ENCODE measurements around the gene THAP10. TPM values are rescaled to one million over a fixed set of nuclear protein-coding genes. Genes with fewer than 3 reads are reported as not detected.
"Not testable (repeated sequence)": the region's sequence is repeated elsewhere in the genome, so short reads cannot be mapped to it uniquely, and the experiment has no call there.

Gene THAP10
- total RNA-seq, 2 donors from 2014 or later = 0.19 to 0.59 TPM

- H3K4me1 Mint-ChIP-seq (ENCODE audit: low read depth in 2 of 2) = peaks cover 4% of the 10 kb centered on the region in 2 donors
- no peak for DNase-seq (ENCODE audit: low spot score)
- H3K9me3 Mint-ChIP-seq = no peaks in the 10 kb centered on the region
- H3K4me3 Mint-ChIP-seq = no peak overlapping the region
- no peak overlapping the region for H3K27ac Mint-ChIP-seq
- ATAC-seq = peak in 1 of 2 donors; percentile 57
- peaks cover 22 to 24% of the 10 kb centered on the region in 2 donors for H3K27me3 Mint-ChIP-seq
- H3K36me3 Mint-ChIP-seq = no peaks in the 10 kb centered on the region
These were observed 22.2 kb downstream of the THAP10 start for GRCh38 chr15:70870051-70870450.

GRCh38 chr15:70869346-70869745 lies 22.9 kb downstream of the THAP10 start:
- H3K4me1 Mint-ChIP-seq (ENCODE audit: low read depth in 2 of 2) = peaks cover 4% of the 10 kb centered on the region in 2 donors
- no peaks in the 10 kb centered on the region for H3K9me3 Mint-ChIP-seq
- H3K27me3 Mint-ChIP-seq = peaks cover 16 to 19% of the 10 kb centered on the region in 2 donors
- no peaks in the 10 kb centered on the region for H3K36me3 Mint-ChIP-seq
- H3K27ac Mint-ChIP-seq = no peak overlapping the region
- DNase-seq (ENCODE audit: low spot score) (no peak), ATAC-seq (no peak)
- no peak overlapping the region for H3K4me3 Mint-ChIP-seq

- Mint-ChIP-seq H3K9me3 (no peaks in the 10 kb centered on the region), H3K27me3 (peaks cover 5 to 8% of the 10 kb centered on the region in 2 donors), H3K27ac (no peak overlapping the region), H3K4me1 (ENCODE audit: low read depth in 2 of 2) (peaks cover 4% of the 10 kb centered on the region in 2 donors), H3K4me3 (no peak overlapping the region), H3K36me3 (no peaks in the 10 kb centered on the region)
- ATAC-seq = no peak
- no peak for DNase-seq (ENCODE audit: low spot score)
These were observed 24.2 kb downstream of the THAP10 start for GRCh38 chr15:70867911-70868467.

- Mint-ChIP-seq H3K4me3 (no peak overlapping the region), H3K36me3 (no peaks in the 10 kb centered on the region), H3K27me3 (peaks cover 0 to 3% of the 10 kb centered on the region in 2 donors), H3K9me3 (no peaks in the 10 kb centered on the region), H3K27ac (no peak overlapping the region), H3K4me1 (ENCODE audit: low read depth in 2 of 2) (peaks cover 4% of the 10 kb centered on the region in 2 donors)
- ATAC-seq = no peak
- no peak for DNase-seq (ENCODE audit: low spot score)
These were observed 25.1 kb downstream of the THAP10 start for GRCh38 chr15:70866982-70867641.

GRCh38 chr15:70863450-70864218 lies 28.6 kb downstream of the THAP10 start:
- H3K36me3 Mint-ChIP-seq = no peaks in the 10 kb centered on the region
- H3K4me1 Mint-ChIP-seq (ENCODE audit: low read depth in 2 of 2) = no peaks in the 10 kb centered on the region
- ATAC-seq (peak in 1 of 2 donors; percentile 32), DNase-seq (ENCODE audit: low spot score) (no peak)
- no peak overlapping the region for H3K27ac Mint-ChIP-seq
- no peaks in the 10 kb centered on the region for H3K9me3 Mint-ChIP-seq
- H3K27me3 Mint-ChIP-seq = peaks cover 8 to 12% of the 10 kb centered on the region in 2 donors
- no peak overlapping the region for H3K4me3 Mint-ChIP-seq

GRCh38 chr15:70859998-70860397 lies 32.2 kb downstream of the THAP10 start:
- Mint-ChIP-seq H3K36me3 (no peaks in the 10 kb centered on the region), H3K27me3 (peaks cover 18 to 41% of the 10 kb centered on the region in 2 donors)
- ATAC-seq = no peak

GRCh38 chr15:70859322-70859908 lies 32.8 kb downstream of the THAP10 start:
- ATAC-seq = no peak
- H3K36me3 Mint-ChIP-seq = no peaks in the 10 kb centered on the region
- no peaks in the 10 kb centered on the region for H3K9me3 Mint-ChIP-seq

More at GRCh38 chr15:70859998-70860397, 32.2 kb downstream of the THAP10 start:
- H3K4me3 Mint-ChIP-seq = no peak overlapping the region
- H3K9me3 Mint-ChIP-seq = no peaks in the 10 kb centered on the region
- no peaks in the 10 kb centered on the region for H3K4me1 Mint-ChIP-seq (ENCODE audit: low read depth in 2 of 2)
- no peak overlapping the region for H3K27ac Mint-ChIP-seq
- DNase-seq (ENCODE audit: low spot score) = no peak

GRCh38 chr15:70858614-70859321 lies 33.5 kb downstream of the THAP10 start:
- H3K36me3 Mint-ChIP-seq; DNase-seq (ENCODE audit: low spot score); H3K27ac Mint-ChIP-seq; H3K4me1 Mint-ChIP-seq (ENCODE audit: low read depth in 2 of 2); ATAC-seq; H3K4me3 Mint-ChIP-seq; H3K9me3 Mint-ChIP-seq: not testable (repeated sequence)
- H3K27me3 Mint-ChIP-seq = peaks cover 25 to 49% of the 10 kb centered on the region in 2 donors

More at GRCh38 chr15:70859322-70859908, 32.8 kb downstream of the THAP10 start:
- Mint-ChIP-seq H3K4me3 (no peak overlapping the region), H3K27ac (no peak overlapping the region), H3K27me3 (peaks cover 23 to 47% of the 10 kb centered on the region in 2 donors), H3K4me1 (ENCODE audit: low read depth in 2 of 2) (peaks cover 0 to 2% of the 10 kb centered on the region in 2 donors)
- no peak for DNase-seq (ENCODE audit: low spot score)

- Mint-ChIP-seq H3K9me3 (no peaks in the 10 kb centered on the region), H3K36me3 (no peaks in the 10 kb centered on the region), H3K27ac (no peak overlapping the region), H3K27me3 (peaks cover 28 to 52% of the 10 kb centered on the region in 2 donors), H3K4me3 (no peak overlapping the region), H3K4me1 (ENCODE audit: low read depth in 2 of 2) (peaks cover 0 to 5% of the 10 kb centered on the region in 2 donors)
- DNase-seq (ENCODE audit: low spot score) (no peak), ATAC-seq (no peak)
These were observed 34.5 kb downstream of the THAP10 start for GRCh38 chr15:70857562-70858285.

- Mint-ChIP-seq H3K27ac (no peak overlapping the region), H3K9me3 (no peaks in the 10 kb centered on the region), H3K4me3 (no peak overlapping the region), H3K36me3 (no peaks in the 10 kb centered on the region), H3K4me1 (ENCODE audit: low read depth in 2 of 2) (peaks cover 0 to 5% of the 10 kb centered on the region in 2 donors), H3K27me3 (peaks cover 31 to 58% of the 10 kb centered on the region in 2 donors)
- DNase-seq (ENCODE audit: low spot score) = no peak
- ATAC-seq = no peak
These were observed 35.2 kb downstream of the THAP10 start for GRCh38 chr15:70856884-70857561.

GRCh38 chr15:70856177-70856883 lies 35.9 kb downstream of the THAP10 start:
- no peaks in the 10 kb centered on the region for H3K9me3 Mint-ChIP-seq
- peaks cover 0 to 5% of the 10 kb centered on the region in 2 donors for H3K4me1 Mint-ChIP-seq (ENCODE audit: low read depth in 2 of 2)
- ATAC-seq = no peak
- peaks cover 36 to 59% of the 10 kb centered on the region in 2 donors for H3K27me3 Mint-ChIP-seq
- no peak overlapping the region for H3K4me3 Mint-ChIP-seq
- no peak for DNase-seq (ENCODE audit: low spot score)
- H3K27ac Mint-ChIP-seq = no peak overlapping the region
- no peaks in the 10 kb centered on the region for H3K36me3 Mint-ChIP-seq

- Mint-ChIP-seq H3K27me3 (peaks cover 39 to 65% of the 10 kb centered on the region in 2 donors), H3K27ac (no peak overlapping the region), H3K4me3 (no peak overlapping the region)
These were observed 36.5 kb downstream of the THAP10 start for GRCh38 chr15:70855764-70856163.

More at GRCh38 chr15:70855764-70856163, 36.5 kb downstream of the THAP10 start:
- H3K4me1 Mint-ChIP-seq (ENCODE audit: low read depth in 2 of 2) = peaks cover 0 to 5% of the 10 kb centered on the region in 2 donors
- H3K36me3 Mint-ChIP-seq = no peaks in the 10 kb centered on the region
- no peaks in the 10 kb centered on the region for H3K9me3 Mint-ChIP-seq
- ATAC-seq (no peak), DNase-seq (ENCODE audit: low spot score) (no peak)

Measured in natural killer cell treated with Interleukin-12 subunit alpha and Interleukin-12 subunit beta and Interleukin-15 and Interleukin-18, amount 100 ng/mL, for 72 hours (primary cell).